ENCODE measurements around the gene CCDC127. TPM values are rescaled to one million over a fixed set of nuclear protein-coding genes. Genes with fewer than 3 reads are reported as not detected.
A peak's percentile ranks its signal among the peaks of the same experiment; 100 is the strongest.

The CCDC127 gene
- total and polyA plus RNA-seq, 2 of the 13 experiments (the other 11 are each of a cell fraction or from before 2014, with no cell fraction given): 2.9 to 4.3 TPM

GRCh38 chr5:162565-163337 lies 55.2 kb downstream of the CCDC127 start:
- ChIA-PET POLR2A (no interaction called here), CTCF (ENCODE audit: low intra/inter-chr PET ratio, low total read pairs) (no interaction called here)
- Histone ChIP-seq H4K20me1 (ENCODE audit: insufficient read depth, low read length) (no peaks in the 10 kb centered on the region), H2AFZ (ENCODE audit: low read length) (no peak overlapping the region), H3K9ac (ENCODE audit: insufficient read depth, low read depth, low read length) (no peak overlapping the region), H3K4me1 (ENCODE audit: insufficient read depth, low read length) (no peaks in the 10 kb centered on the region), H3K27me3 (ENCODE audit: control insufficient read depth in 1 of 2, insufficient read depth in 2 of 2, low read length in 2 of 2) (peaks cover 8 to 41% of the 10 kb centered on the region in 2 experiments), H3K4me2 (ENCODE audit: low read depth, low read length) (no peak overlapping the region), H3K36me3 (replicated peaks in 1 of 2; ENCODE audit: control insufficient read depth in 1 of 2, insufficient read depth in 2 of 2, low read length in 2 of 2) (no peaks in the 10 kb centered on the region), H3K4me3 (replicated peaks in 1 of 3; ENCODE audit: insufficient read depth in 1 of 3, low read depth in 2 of 3, low read length in 3 of 3) (no peak overlapping the region), H3K9me3 (ENCODE audit: low read length) (no peaks in the 10 kb centered on the region), H3K79me2 (ENCODE audit: insufficient read depth, low read length) (no peaks in the 10 kb centered on the region), H3K27ac (ENCODE audit: extremely low read length, insufficient read depth, low read length) (no peak overlapping the region)
- BruUV-seq (replicated peaks): no TSS peak
- intact Hi-C loops (cut with micrococcal nuclease; ENCODE audit: unreplicated experiment) (no loop called here), in situ Hi-C loops (cut with HindIII; ENCODE audit: extremely low pct_ligation_motif_present, low pct_unique_long_range_greater_than_20kb) (no loop called here)
- ATAC-seq: peak; percentile 24; the same call in 1 of the 3 replicates
- WGBS (ENCODE audit: low lambda C conversion rate): 25% methylated on average over 8 of the region's 23 CpGs
- FAIRE-seq: no peak
- no peak for DNase-seq (ENCODE audit: low spot score)
- TF ChIP-seq RCOR2 (CRISPR knock-in tag; IDR thresholded peaks at IDR 0.05) (no peak), GPN1 (CRISPR knock-in tag; IDR thresholded peaks at IDR 0.05; ENCODE audit: borderline replicate concordance) (no peak), TCF12 (IDR thresholded peaks at IDR 0.05) (no peak), TCF12 (CRISPR knock-in tag; IDR thresholded peaks at IDR 0.05) (no peak), ATF1 (CRISPR knock-in tag; IDR thresholded peaks at IDR 0.05) (no peak), AFF4 (CRISPR knock-in tag; IDR thresholded peaks at IDR 0.05) (no peak), ZNF691 (CRISPR knock-in tag; IDR thresholded peaks at IDR 0.05; ENCODE audit: borderline replicate concordance, low read depth) (no peak), MED8 (CRISPR knock-in tag; IDR thresholded peaks at IDR 0.05; ENCODE audit: insufficient replicate concordance) (no peak), TFE3 (CRISPR knock-in tag; IDR thresholded peaks at IDR 0.05) (no peak), MXD3 (CRISPR knock-in tag; IDR thresholded peaks at IDR 0.05) (no peak), PHF20 (CRISPR knock-in tag; IDR thresholded peaks at IDR 0.05) (no peak), ATM (IDR thresholded peaks at IDR 0.05; ENCODE audit: borderline replicate concordance) (no peak), ZBTB46 (CRISPR knock-in tag; IDR thresholded peaks at IDR 0.05; ENCODE audit: borderline replicate concordance) (no peak), TEF (CRISPR knock-in tag; IDR thresholded peaks at IDR 0.05) (no peak), ZKSCAN1 (IDR thresholded peaks at IDR 0.05; ENCODE audit: low read length) (no peak)

All from HepG2 (cell line).